Measurements from ENCODE around the gene VPS51.

The VPS51 gene

DNA sequence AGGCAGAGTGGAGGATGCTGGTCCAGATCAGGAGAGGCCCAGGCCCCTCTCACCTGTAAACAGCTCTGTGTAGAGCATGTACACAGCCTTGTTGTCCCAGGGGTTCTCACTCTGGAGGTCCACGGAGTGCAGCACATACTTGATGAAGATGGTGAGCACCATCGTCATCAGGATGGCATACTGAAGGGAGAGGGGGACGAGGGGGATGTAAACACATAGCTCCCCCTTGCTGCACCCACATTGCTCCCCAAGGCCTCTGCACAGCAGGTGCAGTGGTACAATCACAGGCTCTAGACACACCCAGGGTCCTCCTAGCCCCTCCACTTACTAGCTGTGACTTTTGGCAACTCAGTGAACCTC lies 35.4 kb downstream of the VPS51 start:
- ChIA-PET CTCF (no interaction called here), POLR2A (interaction anchor here (2.3 kb wide), 1 partner anchor 9 kb away, joined by 16 read pairs; the partner anchor contains the start of genes FAU and MRPL49)
- no peak for TF ChIP-seq ZNF384 (IDR thresholded peaks at IDR 0.05)
- TF ChIP-seq HDGF (IDR thresholded peaks at IDR 0.05; ENCODE audit: borderline replicate concordance), result no peak
- TF ChIP-seq L3MBTL2 (conservative IDR thresholded peaks at IDR 0.05), result no peak
- TF ChIP-seq, protein P1, sequence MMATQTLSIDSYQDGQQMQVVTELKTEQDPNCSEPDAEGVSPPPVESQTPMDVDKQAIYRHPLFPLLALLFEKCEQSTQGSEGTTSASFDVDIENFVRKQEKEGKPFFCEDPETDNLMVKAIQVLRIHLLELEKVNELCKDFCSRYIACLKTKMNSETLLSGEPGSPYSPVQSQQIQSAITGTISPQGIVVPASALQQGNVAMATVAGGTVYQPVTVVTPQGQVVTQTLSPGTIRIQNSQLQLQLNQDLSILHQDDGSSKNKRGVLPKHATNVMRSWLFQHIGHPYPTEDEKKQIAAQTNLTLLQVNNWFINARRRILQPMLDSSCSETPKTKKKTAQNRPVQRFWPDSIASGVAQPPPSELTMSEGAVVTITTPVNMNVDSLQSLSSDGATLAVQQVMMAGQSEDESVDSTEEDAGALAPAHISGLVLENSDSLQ (IDR thresholded peaks at IDR 0.05), result no peak
- no peak for TF ChIP-seq LEF1 (IDR thresholded peaks at IDR 0.05; ENCODE audit: borderline replicate concordance)
- TF ChIP-seq FOXM1 (IDR thresholded peaks at IDR 0.05; ENCODE audit: borderline replicate concordance), result no peak
- TF ChIP-seq SP1 (IDR thresholded peaks at IDR 0.05), result no peak
- no peak for TF ChIP-seq NFRKB (IDR thresholded peaks at IDR 0.05)
- TF ChIP-seq SUZ12 (IDR thresholded peaks at IDR 0.05), result no peak
- no peak for TF ChIP-seq FOXA1 (IDR thresholded peaks at IDR 0.05)
- no peak for TF ChIP-seq FOXK2 (IDR thresholded peaks at IDR 0.05)
- no peak for TF ChIP-seq ARNT (IDR thresholded peaks at IDR 0.05)
- TF ChIP-seq ELF4 (IDR thresholded peaks at IDR 0.05), result no peak
- TF ChIP-seq TARDBP (IDR thresholded peaks at IDR 0.05), result no peak
- no peak for TF ChIP-seq BHLHE40 (IDR thresholded peaks at IDR 0.05; ENCODE audit: borderline replicate concordance)
- TF ChIP-seq CTBP1 (IDR thresholded peaks at IDR 0.05; ENCODE audit: borderline replicate concordance), result no peak
- DNase-seq (ENCODE audit: extremely low spot score), result no peak

GRCh38 chr11:65131895-65132237 lies 35.9 kb downstream of the VPS51 start:
- CTCF ChIA-PET, result no interaction called here
- no peak for DNase-seq (ENCODE audit: extremely low spot score)
- POLR2A ChIA-PET, result interaction anchor here (2.3 kb wide), 1 partner anchor 10 kb away, joined by 16 read pairs; the partner anchor contains the start of genes FAU and MRPL49
- no peak for TF ChIP-seq SUZ12 (IDR thresholded peaks at IDR 0.05)
- no peak for TF ChIP-seq HDGF (IDR thresholded peaks at IDR 0.05; ENCODE audit: borderline replicate concordance)
- TF ChIP-seq ARNT (IDR thresholded peaks at IDR 0.05), result no peak
- TF ChIP-seq NFRKB (IDR thresholded peaks at IDR 0.05), result no peak
- TF ChIP-seq FOXA1 (IDR thresholded peaks at IDR 0.05), result no peak
- no peak for TF ChIP-seq L3MBTL2 (conservative IDR thresholded peaks at IDR 0.05)
- TF ChIP-seq BHLHE40 (IDR thresholded peaks at IDR 0.05; ENCODE audit: borderline replicate concordance), result no peak
- no peak for TF ChIP-seq FOXM1 (IDR thresholded peaks at IDR 0.05; ENCODE audit: borderline replicate concordance)
- no peak for TF ChIP-seq CTBP1 (IDR thresholded peaks at IDR 0.05; ENCODE audit: borderline replicate concordance)
- TF ChIP-seq LEF1 (IDR thresholded peaks at IDR 0.05; ENCODE audit: borderline replicate concordance), result no peak
- TF ChIP-seq, protein P1 (IDR thresholded peaks at IDR 0.05), result no peak
- no peak for TF ChIP-seq ZNF384 (IDR thresholded peaks at IDR 0.05)
- no peak for TF ChIP-seq TARDBP (IDR thresholded peaks at IDR 0.05)
- TF ChIP-seq ELF4 (IDR thresholded peaks at IDR 0.05), result no peak
- no peak for TF ChIP-seq SP1 (IDR thresholded peaks at IDR 0.05)
- TF ChIP-seq FOXK2 (IDR thresholded peaks at IDR 0.05), result no peak

GRCh38 chr11:65132238-65132987 lies 36.4 kb downstream of the VPS51 start:
- ChIA-PET CTCF (no interaction called here), POLR2A (interaction anchor here (2.3 kb wide), 1 partner anchor 10 kb away, joined by 16 read pairs; the partner anchor contains the start of genes FAU and MRPL49)
- TF ChIP-seq, protein P1 (IDR thresholded peaks at IDR 0.05), result no peak
- TF ChIP-seq FOXA1 (IDR thresholded peaks at IDR 0.05) (no peak), LEF1 (IDR thresholded peaks at IDR 0.05; ENCODE audit: borderline replicate concordance) (no peak), ELF4 (IDR thresholded peaks at IDR 0.05) (no peak), FOXK2 (IDR thresholded peaks at IDR 0.05) (no peak), FOXM1 (IDR thresholded peaks at IDR 0.05; ENCODE audit: borderline replicate concordance) (no peak), ZNF384 (IDR thresholded peaks at IDR 0.05) (no peak), SUZ12 (IDR thresholded peaks at IDR 0.05) (no peak), NFRKB (IDR thresholded peaks at IDR 0.05) (no peak), SP1 (IDR thresholded peaks at IDR 0.05) (no peak), HDGF (IDR thresholded peaks at IDR 0.05; ENCODE audit: borderline replicate concordance) (no peak), BHLHE40 (IDR thresholded peaks at IDR 0.05; ENCODE audit: borderline replicate concordance) (no peak), CTBP1 (IDR thresholded peaks at IDR 0.05; ENCODE audit: borderline replicate concordance) (no peak), L3MBTL2 (conservative IDR thresholded peaks at IDR 0.05) (no peak), TARDBP (IDR thresholded peaks at IDR 0.05) (no peak), ARNT (IDR thresholded peaks at IDR 0.05) (no peak)
- no peak for DNase-seq (ENCODE audit: extremely low spot score)

- POLR2A ChIA-PET, result interaction anchor here (0.8 to 4.0 kb wide), 5 partner anchors 9 to 50 kb away, joined by 4 to 56 read pairs (median 4); partner anchors contain the start of genes CAPN1, FAU, MRPL49 and TM7SF2
- no peak for TF ChIP-seq FOXK2 (IDR thresholded peaks at IDR 0.05)
- no peak for TF ChIP-seq FOXM1 (IDR thresholded peaks at IDR 0.05; ENCODE audit: borderline replicate concordance)
- TF ChIP-seq ARNT (IDR thresholded peaks at IDR 0.05), result no peak
- TF ChIP-seq FOXA1 (IDR thresholded peaks at IDR 0.05), result no peak
- TF ChIP-seq, protein P1 (IDR thresholded peaks at IDR 0.05), result no peak
- TF ChIP-seq ELF4 (IDR thresholded peaks at IDR 0.05), result no peak
- TF ChIP-seq BHLHE40 (IDR thresholded peaks at IDR 0.05; ENCODE audit: borderline replicate concordance), result no peak
- no peak for TF ChIP-seq SUZ12 (IDR thresholded peaks at IDR 0.05)
- no peak for TF ChIP-seq SP1 (IDR thresholded peaks at IDR 0.05)
- DNase-seq (ENCODE audit: extremely low spot score), result peak; percentile 39
- CTCF ChIA-PET, result no interaction called here
Measured at GRCh38 chr11:65132988-65133700, 37.1 kb downstream of the VPS51 start.

All from HEK293T (cell line).